Measurements from ENCODE around the gene PPP1R14D.

The PPP1R14D gene

GRCh38 chr15:40819048-40819447, 9.5 kb downstream of the PPP1R14D start:
- DNase-seq (ENCODE audit: low read depth in 2 of 2), result no peak

DNA sequence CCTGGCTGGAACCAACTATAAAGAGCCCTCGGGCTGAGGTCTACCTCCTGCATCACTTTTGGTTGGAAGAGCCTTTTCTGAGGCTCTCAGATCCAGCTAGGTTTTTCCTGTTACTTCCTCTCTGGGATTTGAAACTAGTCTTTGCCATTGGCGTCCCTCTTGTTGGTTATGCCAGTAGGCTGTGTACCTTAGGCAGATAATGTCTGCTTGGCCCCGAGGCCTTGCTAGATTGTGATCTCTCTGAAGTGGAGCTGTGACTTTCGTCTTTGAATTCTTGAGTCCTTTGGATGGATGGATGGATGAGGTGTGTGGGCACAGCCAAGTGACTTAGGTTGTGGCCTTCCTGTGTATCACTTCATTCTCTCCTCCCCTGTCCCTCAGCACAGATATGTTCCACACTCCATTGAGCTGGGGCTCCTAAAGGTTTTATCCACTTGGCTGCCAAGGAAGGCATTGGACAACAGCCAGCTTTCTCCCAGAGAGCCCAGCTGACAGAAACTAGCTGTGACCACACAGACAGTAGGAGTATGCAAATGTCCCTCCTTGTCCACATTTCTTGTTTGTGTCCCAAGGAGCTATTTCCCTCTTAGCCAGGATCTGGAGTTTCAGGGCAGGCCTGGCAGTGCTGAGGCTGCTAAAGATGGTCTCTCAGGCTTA, 13.3 kb downstream of the PPP1R14D start:
- DNase-seq (ENCODE audit: low read depth in 2 of 2), result no peak

GRCh38 chr15:40812721-40813425, 15.6 kb downstream of the PPP1R14D start:
- DNase-seq (ENCODE audit: low read depth in 2 of 2), result no peak

- no peak for DNase-seq (ENCODE audit: low read depth in 2 of 2)
Observed at GRCh38 chr15:40808861-40809450, 19.6 kb downstream of the PPP1R14D start.

DNA sequence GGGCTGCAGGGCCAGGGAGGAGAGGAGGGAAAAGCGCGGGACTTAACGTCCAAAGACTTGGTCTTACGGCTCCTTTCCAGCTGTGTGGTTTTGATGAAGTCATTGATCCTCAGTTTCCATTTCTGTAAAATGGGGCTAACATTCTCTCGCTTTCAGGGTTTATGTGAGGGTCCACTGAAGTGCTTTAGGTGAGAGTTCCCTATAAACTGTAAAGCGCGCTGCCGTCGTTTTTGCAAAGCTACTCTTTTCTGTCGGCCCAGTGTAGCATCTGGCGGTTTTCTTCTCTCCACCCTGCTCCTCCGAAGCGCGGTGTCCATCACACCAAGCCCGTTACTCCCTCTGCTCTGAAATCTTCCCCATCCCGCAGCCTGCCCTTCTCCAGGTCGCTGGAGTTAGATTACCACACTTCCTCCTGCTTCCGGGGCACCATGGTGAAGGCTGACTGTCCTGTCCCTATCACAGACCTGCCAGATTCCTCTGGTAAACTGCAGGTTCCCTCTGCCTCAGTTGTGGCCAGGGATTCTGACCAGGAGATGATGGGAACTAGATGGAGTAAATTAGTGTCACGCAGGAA, 20.5 kb downstream of the PPP1R14D start:
- no peak for DNase-seq (ENCODE audit: low read depth in 2 of 2)

- peak; percentile 91 to 93 for DNase-seq (ENCODE audit: low read depth in 2 of 2)
Observed at GRCh38 chr15:40807028-40807887, 21.2 kb downstream of the PPP1R14D start, which contains the start of the genes DNAJC17 and ZFYVE19. DNAJC17 (minus strand) TSS chr15:40807473; CDS start chr15:40807446, 27 bp downstream. ZFYVE19 (plus strand) TSS chr15:40807089; CDS start chr15:40807590, 501 bp downstream.

GRCh38 chr15:40806672-40807027, 21.9 kb downstream of the PPP1R14D start:
- DNase-seq (ENCODE audit: low read depth in 2 of 2), result no peak

DNA sequence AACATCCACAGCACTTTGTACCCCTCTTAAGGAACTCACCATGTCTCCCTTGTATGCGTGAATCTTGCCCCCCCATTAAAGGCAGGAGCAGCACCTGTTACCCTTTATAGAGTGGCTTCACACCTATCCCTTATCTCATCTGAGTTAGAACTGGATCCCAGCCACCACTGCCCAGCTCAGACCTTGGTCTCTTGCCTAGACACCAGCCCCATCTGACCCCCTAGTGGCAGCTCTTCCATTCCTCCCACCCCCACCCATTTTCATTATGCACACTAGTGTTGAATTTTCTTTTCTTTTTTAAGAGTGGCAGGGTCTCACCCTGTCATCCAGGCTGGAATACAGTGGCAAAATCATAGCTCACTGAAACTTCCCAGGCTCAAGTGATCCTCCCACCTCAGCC, 24.8 kb downstream of the PPP1R14D start:
- DNase-seq (ENCODE audit: low read depth in 2 of 2), result no peak

- no peak for DNase-seq (ENCODE audit: low read depth in 2 of 2)
Observed at GRCh38 chr15:40803076-40803475, 25.4 kb downstream of the PPP1R14D start.

DNA sequence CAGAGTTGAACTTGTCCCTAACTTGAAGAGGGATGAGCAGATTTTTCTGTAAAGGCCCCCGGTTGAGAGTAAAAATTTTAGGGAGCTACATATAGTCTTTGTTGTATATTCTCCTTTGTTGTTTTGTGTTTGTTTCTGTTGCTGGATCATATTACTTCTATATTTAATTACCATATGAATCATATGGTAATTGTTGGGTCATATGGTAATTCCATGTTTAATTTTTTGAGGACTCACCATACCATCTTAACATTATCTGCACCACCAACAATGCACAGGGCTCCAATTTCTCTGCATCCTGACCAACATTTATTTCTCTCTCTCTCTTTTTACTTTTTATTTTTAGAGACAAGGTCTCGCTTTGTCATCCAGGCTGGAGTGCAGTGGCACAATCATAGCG, 29.0 kb downstream of the PPP1R14D start:
- DNase-seq (ENCODE audit: low read depth in 2 of 2), result no peak

DNA sequence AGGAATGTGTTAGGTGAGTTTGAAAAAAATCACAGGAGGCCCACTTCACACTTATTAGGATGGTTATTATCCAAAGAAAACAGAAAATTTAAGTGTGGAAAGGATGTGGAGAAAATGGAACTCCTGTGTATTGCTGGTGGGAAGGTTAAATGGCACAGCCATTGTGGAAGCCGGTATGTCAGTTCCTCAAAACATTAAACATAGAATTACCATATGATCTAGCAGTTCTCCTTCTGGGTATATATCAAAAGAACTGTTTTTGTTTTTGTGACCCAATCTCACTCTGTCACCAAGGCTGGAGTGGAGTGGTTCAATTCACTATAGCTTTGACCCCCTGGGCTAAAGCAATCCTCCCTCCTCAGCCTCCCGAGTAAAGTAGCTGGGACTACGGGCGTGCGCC, 32.0 kb downstream of the PPP1R14D start:
- DNase-seq (ENCODE audit: low read depth in 2 of 2), result no peak

- DNase-seq (ENCODE audit: low read depth in 2 of 2), result no peak
Observed at GRCh38 chr15:40796041-40796440, 32.5 kb downstream of the PPP1R14D start.

- no peak for DNase-seq (ENCODE audit: low read depth in 2 of 2)
Observed at GRCh38 chr15:40793216-40793989, 35.1 kb downstream of the PPP1R14D start.

- DNase-seq (ENCODE audit: low read depth in 2 of 2), result no peak
Observed at GRCh38 chr15:40792394-40792793, 36.1 kb downstream of the PPP1R14D start.

- no peak for DNase-seq (ENCODE audit: low read depth in 2 of 2)
Observed at GRCh38 chr15:40790718-40791117, 37.8 kb downstream of the PPP1R14D start.

GRCh38 chr15:40789999-40790398, 38.5 kb downstream of the PPP1R14D start:
- DNase-seq (ENCODE audit: low read depth in 2 of 2), result no peak

DNA sequence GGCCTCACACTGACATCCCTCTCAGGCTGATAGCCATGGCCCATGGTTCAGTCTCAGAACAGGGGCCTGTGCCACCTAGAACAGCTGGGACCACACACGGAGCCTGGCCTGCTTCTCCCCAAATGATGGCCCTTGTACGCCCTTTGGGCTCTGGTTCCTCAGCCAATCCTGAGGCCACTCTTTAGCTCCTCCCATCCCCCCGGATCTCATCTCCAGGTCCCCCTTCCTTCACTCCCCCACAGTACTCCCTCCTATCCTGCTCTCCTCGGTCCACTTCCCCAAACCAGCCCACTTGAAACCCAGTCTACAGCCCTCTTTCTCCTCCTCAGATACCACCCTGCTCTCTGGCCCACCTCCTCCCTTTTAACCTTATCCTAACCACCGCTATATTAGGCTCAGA, 39.4 kb downstream of the PPP1R14D start:
- no peak for DNase-seq (ENCODE audit: low read depth in 2 of 2)

GRCh38 chr15:40787991-40788390, 40.5 kb downstream of the PPP1R14D start:
- DNase-seq (ENCODE audit: low read depth in 2 of 2), result no peak

- peak; percentile 36 to 60 for DNase-seq (ENCODE audit: low read depth in 2 of 2)
Observed at GRCh38 chr15:40787344-40787841, 41.1 kb downstream of the PPP1R14D start.

DNA sequence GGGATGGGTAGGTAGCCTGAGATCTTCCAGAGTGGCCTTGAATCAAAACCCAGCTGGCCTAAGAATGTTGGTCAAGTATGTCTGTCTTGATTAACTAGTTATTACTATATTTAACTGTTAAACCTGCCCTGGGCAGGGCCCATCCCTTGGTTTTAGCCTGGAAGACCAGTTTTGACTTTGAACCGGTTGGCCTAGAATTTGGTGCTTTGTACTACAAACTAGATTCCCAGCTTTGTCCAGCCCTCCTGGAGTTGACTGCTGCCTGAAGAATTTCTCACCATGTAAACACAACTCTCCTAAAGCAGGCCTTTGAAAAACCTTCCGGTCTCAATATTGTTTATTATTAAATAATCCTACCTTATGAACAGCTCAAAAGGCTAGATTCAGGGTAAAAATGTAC, 42.7 kb downstream of the PPP1R14D start:
- no peak for DNase-seq (ENCODE audit: low read depth in 2 of 2)

- no peak for DNase-seq (ENCODE audit: low read depth in 2 of 2)
Observed at GRCh38 chr15:40785164-40785563, 43.3 kb downstream of the PPP1R14D start.

Measured in activated CD8-positive, alpha-beta memory T cell treated with anti-CD3 and anti-CD28 coated beads for 4 hours (primary cell).